HG02938 (cell line): ENCODE measurements around the gene PDE6B.
"Not testable (repeated sequence)": the region's sequence is repeated elsewhere in the genome, so short reads cannot be mapped to it uniquely, and the experiment has no call there.

Experiments used
- ATAC-seq: cut with Tn5 transposase; IDR thresholded peaks from one replicate; pipeline ENCODE4 v1.9.1; 2021; ENCODE audit warnings: mild to moderate bottlenecking, moderate library complexity; ENCODE audit not compliant: unreplicated experiment

PDE6B gene

DNA sequence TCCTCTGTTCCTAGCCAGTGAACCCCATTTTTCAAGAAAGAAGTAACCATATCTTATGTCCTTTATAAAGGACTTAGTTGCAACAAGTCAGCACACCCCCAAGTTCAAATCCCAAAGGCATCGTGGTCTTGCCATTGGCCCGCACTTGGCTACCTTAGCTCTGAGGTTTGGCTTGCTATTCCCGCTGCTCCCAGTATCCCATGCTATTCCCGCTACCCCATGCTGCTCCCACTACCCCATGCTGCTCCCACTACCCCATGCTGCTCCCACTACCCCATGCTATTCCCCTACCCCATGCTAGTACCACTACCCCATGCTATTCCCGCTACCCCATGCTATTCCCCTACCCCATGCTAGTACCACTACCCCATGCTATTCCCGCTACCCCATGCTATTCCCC, 42.8 kb downstream of the PDE6B start:
- ATAC-seq: not testable (repeated sequence)

DNA sequence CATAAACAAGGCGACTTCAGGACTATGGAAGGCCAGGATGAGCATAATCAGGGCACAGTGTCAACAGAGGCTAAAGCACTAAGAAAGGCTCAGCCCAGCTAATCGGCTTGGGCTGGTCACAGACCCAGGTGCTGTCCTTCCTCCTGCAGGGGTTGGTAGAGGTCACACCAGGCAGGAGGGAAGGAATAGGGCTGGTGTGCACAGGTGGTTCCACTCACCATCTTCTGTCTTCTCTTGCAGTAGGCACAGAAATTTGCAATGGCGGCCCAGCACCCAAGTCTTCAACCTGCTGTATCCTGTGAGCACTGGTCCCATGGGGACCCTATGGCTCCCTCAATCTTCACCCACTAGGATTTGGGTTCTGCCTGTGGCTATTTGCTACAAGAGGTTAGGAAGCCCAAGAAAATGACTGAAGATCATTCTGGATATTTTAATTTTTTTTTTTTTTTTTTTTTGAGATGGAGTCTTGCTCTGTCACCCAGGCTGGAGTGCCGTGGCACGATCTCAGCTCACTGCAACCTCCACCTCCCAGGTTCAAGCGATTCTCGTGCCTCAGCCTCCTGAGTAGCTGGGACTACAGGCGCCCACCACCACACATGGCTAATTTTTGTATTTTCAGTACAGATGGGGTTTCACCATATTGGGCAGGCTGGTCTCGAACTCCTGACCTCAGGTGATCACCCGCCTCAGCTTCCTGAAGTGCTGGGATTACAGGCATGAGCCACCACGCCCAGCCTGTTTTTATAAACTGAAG, 44.6 kb downstream of the PDE6B start:
- ATAC-seq: not testable (repeated sequence)

DNA sequence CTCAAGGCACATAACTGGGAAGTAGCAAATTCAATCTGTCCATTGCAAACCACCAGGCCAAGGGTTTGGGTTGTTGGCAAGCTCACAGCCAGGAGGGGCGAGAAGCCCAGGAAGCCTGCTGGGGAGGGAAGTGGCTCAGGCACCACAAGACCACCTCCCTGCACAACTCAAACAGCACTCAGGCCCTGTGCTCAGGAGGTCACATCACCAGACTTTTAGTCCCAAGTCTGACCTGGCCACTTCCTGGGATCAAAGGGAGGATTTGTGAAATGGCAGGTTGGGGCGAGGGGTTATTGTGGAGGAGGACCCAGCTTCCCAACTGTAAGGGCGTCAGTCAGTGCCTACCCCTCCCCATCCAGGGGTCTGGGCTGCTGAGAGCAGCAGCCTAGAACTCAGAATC, 46.4 kb downstream of the PDE6B start:
- no peak for ATAC-seq

DNA sequence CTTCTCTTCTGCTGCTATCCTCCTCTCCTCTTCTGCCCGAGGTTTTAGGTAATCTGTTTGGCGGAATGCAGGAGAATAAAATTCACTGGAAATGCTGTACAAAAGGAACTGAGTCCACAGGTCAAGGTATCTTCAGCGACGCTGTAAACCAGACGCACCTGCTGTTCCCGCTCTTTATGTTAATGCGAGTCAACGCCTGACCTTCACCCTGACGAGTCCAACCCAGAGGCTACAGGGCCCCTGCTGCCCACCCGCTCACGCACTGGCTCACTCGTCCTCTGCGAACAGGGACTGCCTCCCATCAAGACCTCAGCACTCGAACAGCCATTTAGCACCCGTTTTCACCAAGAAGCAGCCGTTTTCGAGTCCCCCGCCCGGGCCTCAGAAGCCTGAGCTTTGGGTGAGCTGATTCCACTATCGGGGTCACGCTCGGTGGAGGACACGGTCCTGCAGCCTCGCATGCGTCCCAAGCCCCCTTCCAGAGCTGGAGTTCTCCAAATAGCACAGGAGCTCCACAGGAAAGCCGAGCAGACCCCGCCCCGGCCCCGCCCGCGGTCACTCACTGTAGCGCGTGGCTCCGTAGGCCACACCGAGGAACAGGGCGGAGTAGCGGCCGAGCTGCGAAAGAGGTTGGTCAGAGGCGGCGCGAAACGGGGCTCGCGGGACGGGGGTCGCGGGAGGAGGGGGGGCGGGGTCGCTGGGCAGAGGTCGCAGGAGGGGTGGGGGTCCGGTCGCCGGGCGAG, 48.1 kb downstream of the PDE6B start:
- ATAC-seq: no peak

DNA sequence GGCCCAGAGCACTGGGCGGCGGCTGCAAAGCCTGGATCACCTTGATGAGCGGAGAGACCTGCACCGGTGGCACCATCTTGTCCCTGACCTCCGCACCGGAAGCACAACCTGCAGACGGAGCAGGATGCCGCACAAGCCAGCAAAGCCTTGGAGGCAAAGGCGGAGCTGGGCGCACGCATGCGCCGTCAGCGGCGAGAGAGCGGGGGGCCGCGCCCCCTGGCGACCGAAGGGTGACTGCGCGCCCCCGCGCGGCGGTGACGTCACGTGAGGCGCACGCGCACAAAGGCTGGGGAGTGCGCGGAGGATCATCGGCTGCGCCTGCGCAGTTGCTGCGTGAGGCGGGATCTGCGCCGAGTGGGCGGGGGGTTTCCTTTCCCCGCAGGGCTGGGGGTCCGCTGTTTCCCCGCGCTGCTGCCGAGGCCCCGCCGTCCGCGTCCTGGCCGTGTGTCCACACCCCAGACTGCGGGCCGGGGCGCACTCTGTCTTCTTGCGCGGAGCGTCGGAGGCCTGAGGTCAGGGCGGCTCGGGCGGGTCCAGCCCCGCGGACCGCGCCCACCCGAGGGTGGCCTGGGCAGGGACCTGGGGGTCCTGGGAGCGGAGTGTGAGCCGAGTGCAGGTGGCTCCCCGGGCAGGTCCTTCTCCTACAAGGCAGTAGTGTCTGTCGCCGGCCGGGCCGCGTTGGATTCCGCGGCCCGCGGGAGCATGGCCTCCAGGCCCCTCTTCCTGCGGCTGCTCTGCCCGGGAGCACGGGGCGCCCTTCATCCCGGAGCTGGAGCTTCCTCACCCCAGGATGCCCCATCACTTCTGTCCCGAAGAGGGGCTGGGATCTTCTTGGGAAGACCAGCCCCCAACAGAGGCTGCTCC, 49.0 kb downstream of the PDE6B start, which contains the start of the genes ATP5ME and MYL5:
ATP5ME (minus strand) TSS at position 105 of the 864 bp plus-strand sequence; CDS start at position 76, 29 bp downstream.
MYL5 (plus strand) TSS at position 371 of the 864 bp plus-strand sequence. CDS start 3,485 bp downstream, outside the sequence.
- ATAC-seq: peak; percentile 74

DNA sequence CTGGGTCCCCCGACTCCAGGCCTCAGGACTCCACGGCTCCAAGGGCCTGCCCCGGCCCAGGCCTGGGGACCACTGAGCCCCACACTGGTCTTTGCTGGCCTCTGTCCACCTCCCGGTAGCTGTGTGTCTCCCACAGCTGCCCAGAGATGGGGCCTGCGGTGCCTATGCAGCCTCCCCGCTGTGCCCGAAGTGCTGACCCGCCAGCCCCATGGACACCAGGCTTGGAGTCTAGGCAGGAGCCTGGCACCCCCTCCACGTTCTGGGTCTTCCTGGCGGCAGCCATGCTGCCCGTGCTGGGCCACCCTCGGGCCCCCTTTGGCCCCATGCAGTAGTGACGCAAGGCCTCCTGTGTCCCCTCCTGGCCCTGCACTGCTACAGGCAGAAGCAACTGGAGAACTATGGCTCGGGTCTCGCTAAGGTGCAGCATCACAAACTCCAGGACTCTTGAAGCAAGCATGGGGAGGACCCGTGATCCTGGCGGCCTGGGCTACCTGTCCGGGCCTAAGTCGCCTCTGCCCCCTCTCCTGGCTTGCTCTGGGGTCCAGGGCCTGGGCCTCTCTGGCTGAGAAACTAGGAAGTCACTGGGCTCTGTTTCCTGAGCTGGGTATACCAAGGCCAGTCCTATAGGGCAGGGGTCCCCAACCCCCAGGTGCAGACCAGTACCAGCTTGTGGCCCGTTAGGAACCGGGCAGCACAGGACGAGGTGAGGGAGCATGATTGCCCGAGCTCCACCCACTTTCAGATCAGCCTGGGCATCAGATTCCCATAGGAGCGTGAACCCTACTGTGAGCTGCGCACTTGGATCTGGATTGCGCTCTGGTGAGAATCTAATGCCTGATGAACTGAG, 49.9 kb downstream of the PDE6B start:
- ATAC-seq: peak; percentile 0

DNA sequence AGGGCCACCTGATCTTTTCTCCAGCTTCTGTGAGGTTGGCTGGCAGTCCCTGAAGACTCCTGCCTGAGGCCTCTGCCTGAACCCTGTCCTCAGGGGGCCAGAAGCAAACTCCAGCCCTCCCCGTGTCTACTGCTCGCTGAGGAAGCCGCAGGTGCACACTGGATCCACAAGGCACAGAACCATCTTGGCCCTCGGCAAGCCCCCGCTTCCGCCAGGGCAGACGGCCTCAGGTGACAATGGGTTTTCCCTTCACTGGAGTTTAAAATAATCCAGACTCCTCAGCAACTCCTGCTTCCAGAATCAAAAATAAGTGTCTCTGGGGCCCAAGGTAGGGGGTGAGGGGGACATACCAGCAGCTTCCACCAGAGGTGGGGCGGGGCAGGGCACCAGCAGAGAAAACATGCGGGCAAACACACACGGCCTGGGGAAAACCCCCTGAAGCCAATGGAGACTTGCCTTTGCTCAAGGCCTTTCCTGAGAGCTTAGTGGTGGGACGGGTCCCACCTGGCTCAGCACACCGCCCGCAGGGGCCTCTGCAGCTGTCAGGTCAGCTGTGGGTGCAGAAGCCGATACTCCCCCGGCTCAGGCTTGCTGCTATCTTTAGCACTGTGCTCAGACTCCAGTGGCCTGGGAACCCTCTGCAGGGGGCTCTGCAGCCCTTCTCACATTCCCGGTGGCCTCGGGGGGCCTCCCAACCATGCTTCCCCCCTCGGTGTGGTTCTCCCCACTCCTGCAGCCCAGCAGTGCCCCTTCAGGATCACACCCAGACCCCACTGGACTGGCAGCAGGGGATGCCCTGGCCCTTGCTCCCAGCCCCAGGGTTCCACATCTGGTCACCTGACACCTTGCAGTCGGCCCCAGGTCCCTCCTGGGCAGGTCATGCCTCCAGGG, 50.9 kb downstream of the PDE6B start:
- ATAC-seq: peak; percentile 26

DNA sequence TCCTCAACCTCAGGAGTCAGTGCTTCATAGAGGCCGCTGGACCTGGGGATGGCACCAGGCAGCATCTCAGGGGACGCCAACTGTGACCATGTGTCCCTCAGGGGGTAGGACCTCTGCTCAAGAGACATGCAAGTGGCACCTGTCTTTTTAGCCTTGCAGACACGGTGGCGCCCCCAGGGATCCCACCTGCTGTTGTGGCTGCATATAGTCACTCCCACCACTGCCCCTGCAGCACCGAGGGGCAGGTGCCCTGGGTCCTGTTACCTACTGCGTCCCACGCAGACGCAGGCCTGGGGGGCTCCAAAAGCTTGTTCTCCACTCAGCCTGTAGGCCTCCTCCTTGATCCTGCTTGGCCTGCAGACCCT, 51.5 kb downstream of the PDE6B start:
- no peak for ATAC-seq

DNA sequence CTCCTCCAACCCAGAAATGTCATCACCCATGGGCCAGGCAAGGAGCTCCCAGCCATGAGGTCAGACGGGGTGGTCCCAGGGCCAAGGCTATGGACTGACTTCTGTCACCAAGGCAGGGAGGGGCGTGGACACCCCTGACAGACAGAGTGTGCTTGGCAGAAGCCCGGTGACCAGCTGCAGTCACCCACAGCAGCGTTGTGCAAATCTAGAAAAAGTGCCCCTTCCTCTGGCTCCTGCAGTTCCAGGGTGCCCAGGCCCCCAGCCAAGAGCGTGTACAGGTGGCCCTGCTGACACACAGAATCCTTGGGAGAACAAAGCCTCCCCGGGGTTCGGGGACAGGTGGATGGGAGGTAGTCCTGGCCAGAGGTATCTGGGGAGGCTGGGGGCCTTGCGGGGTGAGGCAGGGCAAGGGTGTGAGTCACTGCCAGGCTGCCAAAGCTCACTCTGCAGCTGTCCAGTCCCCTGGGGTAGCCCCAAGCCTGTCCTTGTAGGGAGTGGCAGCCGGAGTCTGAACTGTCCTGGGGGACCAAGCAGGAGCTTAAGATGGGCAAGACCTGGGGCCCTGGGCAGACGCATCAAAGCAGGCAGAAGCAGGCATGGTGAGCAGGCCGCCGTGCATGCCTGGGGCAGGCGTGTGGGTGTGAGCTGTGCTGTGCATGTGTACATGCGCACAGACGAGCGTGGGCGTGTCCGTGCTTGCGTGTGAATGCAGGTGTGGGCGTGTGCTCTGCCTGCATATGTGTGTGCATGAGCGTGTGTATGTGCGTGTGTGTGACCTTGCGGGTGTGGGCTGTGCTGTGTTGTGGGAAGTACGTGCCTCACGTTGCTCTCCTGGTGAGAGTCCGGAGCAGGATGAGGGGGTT, 52.3 kb downstream of the PDE6B start:
- no peak for ATAC-seq

DNA sequence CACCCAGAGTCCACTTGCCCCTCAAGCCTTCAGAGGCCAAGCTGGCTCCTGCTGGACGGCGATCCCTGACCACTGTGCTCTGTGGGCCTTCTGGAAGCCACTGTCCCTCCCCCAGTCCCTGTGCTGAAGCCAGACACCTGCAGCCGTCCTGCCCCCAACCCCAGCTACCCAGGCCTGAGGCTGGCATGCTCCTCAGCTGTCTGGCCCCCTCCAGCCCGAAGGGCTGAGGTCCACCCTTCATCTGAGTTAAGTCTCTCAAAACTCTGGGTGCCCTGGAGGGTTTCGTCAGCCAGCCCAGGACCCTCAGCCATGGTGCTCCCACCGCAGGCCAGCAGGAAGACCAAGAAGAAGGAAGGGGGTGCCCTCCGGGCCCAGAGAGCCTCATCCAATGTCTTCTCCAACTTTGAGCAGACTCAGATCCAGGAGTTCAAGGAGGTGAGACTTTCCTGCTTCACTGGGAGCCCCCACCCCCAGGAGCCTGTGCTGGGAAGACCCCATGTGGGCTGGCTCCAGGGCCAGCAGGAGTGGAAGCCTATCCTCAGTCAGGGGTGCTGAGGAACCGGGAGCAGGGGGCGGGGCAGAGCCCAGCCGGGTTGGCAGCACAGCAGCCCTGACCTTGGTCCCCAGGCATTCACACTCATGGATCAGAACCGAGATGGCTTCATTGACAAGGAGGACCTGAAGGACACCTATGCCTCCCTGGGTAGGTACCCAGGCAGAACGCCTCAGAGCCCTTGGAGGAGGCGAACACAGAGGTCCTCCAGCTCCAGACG, 53.1 kb downstream of the PDE6B start:
- ATAC-seq: no peak

DNA sequence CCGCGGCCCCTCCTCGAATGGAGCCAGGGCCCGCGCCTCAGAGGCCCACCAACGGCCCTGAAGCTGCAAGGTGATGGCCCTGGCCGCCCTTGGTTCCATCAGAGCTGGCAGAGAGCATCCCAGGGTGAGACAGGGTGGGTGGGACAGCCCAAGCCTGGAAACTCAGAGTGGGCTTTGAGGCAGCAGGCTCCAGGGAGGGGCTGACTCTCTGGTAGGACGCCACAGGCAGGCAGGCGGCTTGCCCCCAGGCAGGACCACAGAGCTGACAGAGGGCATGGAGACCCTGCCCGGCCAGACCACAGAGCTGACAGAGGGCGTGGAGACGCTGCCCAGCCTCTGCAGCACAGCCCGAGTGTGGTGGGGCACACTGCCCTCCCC, 53.7 kb downstream of the PDE6B start:
- ATAC-seq: no peak

DNA sequence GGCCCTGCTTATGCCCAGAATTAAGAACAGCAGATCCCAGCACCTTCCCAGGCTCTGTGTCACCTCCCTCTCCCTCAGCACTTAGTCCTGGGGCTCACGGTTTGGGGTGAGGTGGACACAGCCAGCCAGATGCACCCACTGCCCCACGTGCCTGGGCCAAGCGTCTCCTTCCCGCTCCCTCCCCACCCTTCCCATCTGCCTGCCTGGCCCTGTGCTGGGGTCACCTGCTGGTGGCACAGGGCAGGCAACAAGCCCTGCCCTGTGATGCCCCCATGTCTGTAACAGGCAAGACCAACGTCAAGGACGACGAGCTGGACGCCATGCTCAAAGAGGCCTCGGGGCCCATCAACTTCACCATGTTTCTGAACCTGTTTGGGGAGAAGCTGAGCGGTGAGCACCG, 54.3 kb downstream of the PDE6B start:
- ATAC-seq: no peak

DNA sequence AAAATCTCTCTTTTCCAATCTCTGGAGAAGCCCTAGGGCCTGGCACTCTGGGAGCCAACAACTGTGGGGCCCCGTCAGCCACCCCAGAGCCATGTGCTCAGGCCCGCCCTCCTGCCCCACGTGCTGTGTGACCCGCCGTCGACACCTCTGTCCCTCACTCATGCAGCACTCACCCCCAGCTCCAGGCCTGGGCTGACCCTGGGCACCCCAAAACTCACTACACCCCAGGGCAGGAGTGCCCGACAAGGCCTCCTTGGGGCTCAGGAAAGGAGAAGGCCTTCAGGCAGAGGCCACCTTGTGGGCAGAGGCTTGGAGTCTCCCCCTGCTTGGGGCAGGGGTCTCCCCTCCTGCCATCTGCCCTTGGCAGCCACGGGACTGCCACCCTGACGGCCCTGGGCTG, 54.7 kb downstream of the PDE6B start:
- ATAC-seq: no peak

DNA sequence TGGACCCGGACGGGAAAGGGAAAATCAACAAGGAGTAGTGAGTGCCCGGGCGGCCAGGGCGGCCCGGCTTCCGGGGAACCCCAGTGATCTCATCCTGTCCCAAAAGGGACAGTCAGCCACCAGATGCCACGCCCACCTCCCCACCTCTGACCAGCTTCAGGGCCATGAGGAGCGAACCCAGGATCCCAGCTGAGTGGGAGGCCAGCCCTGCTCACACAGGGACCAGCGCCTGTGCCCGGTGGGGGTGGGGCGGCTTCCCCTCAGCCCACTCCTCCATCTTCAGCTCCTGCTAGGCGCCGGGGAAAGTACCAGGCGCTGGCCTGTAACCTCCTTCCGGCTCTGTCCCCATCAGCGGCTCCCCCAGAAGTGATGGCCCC, 55.2 kb downstream of the PDE6B start:
- ATAC-seq: peak; percentile 16

DNA sequence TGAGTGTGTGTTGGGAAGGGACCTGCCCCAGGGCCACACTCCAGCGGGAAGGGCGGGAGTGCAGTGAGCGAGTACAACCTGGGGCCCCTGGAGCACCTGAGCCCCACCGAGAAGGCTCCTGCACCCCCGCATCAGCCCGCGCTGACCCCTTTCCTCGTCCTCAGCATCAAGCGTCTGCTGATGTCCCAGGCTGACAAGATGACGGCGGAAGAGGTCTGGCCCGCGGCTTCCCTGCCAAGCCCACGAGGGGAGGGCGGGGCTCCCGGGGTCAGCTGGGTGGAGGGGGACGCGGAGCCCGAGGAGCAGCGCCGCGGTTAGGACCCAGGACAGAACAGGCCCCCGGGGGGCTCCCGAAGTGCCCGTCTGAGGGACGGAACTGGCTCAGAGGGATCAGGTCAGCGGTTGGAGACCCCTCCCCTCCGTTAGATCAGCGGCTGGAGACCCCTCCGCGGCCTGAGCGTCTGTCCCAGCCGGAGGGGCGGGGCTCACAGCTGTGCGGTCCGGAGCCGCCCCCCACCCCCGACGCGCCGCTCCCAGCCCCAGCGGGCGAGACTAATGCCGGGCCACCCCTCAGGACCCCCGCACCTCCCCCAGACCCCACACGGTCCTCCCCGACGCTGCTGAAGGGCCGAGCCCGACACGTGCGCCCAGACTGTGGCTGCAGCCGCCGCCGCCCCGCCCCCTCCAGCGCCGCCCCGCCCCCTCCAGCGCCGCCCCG, 55.7 kb downstream of the PDE6B start:
- peak; percentile 41 for ATAC-seq

DNA sequence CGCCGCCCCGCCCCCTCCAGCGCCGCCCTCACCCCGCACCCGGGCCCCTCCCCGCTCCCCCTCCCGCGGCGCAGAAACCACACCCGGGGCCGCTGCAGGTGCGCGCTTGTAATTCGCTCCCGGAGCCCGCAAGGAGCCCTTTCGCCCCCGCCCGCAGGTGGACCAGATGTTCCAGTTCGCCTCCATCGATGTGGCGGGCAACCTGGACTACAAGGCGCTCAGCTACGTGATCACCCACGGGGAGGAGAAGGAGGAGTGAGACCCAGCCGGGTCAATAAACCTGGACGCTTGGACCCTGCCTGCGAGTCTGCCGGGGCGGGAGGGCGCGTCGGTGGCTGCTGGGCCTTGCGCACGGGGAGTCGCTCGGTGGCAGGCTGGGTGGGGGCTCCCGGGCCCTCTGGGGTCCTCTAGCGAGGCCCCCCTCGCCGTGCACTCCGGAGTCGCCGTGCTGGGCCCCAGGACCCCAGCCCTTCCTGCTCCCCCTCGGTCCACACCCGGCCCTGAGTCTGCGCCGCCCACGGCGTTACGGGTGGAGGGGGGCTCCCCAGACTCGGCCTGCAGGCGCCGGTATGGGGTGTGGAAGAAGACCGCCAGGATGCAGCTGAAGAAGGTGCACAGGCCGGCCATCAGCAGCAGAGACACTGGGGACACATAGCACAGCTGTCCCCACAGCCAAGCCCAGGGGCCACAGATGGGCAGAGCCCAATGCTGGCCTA, 56.5 kb downstream of the PDE6B start:
- ATAC-seq: no peak
